ENCODE data around the gene NFYA. TPM values are rescaled to one million over a fixed set of nuclear protein-coding genes. Genes with fewer than 3 reads are reported as not detected.

Gene NFYA
- total and polyA plus RNA-seq, 2 of the 13 experiments (the other 11 are each of a cell fraction or from before 2014, with no cell fraction given): 16.0 to 22.9 TPM

DNA sequence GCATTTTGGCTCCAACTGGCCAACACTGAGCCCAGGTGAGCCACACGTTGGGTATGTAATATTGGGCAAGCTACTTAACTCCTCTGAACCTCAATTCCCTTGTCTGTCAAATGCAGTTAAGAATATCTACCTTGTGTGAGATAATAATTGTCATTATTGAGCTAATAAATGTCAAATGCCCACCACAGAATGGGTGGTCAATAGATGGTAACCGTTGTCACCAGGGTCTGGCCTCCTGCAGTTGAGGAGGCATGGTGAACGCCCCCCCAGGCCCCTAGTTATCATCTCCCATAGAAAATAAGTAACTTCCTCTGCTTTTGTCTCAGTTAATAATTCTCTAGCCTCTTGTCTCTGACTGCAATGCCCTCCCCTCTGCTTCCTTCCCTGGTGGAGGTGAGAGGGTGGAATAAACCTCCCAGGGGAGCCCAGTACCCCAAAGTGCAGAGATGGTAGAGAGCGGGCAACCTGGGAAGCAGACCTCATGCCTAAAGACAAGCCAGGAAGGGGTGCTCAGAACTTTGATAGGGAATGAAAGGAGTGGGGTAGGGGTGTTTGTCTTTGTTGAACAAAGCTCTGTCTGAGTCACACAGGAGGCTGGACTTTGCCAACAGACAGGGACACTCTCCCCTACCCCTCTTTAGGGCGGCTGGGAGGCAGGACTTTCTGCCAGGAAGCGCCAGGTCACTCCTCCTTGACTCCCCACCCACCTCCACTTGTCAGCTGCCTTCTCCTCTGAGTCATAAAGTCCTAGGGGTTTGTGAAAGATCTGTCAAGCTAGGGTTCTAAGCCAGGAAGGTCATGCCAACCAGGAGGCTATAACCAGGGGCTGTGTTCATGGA is 32.5 kb upstream of the NFYA start (continued):
- no peak for TF ChIP-seq ZNF260 (CRISPR knock-in tag; IDR thresholded peaks at IDR 0.05; ENCODE audit: borderline replicate concordance, low read depth)
- no peak for TF ChIP-seq ZNF550 (CRISPR knock-in tag; IDR thresholded peaks at IDR 0.05; ENCODE audit: borderline replicate concordance)
- TF ChIP-seq XRCC5 (optimal IDR thresholded peaks at IDR 0.05; ENCODE audit: low read length): peak; percentile 54
- TF ChIP-seq, protein P1, sequence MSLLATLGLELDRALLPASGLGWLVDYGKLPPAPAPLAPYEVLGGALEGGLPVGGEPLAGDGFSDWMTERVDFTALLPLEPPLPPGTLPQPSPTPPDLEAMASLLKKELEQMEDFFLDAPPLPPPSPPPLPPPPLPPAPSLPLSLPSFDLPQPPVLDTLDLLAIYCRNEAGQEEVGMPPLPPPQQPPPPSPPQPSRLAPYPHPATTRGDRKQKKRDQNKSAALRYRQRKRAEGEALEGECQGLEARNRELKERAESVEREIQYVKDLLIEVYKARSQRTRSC (CRISPR knock-in tag; IDR thresholded peaks at IDR 0.05; ENCODE audit: low read depth): no peak
- TF ChIP-seq NBN (conservative IDR thresholded peaks at IDR 0.05): no peak
- TF ChIP-seq, protein P2, sequence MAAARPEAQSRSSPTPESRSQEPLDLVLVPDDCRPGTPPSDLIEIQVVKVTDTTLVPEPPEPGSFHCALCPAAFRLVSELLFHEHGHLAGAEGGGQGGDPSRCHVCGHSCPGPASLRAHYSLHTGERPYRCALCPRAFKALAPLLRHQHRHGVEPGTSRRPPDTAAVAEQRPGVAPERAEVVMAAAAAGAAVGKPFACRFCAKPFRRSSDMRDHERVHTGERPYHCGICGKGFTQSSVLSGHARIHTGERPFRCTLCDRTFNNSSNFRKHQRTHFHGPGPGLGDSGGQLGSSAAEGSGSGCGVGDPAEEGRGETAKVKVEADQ (CRISPR knock-in tag; IDR thresholded peaks at IDR 0.05; ENCODE audit: borderline replicate concordance): peak; percentile 85; the same call in 1 of the 2 replicates
- no peak for TF ChIP-seq ZNF879 (CRISPR knock-in tag; IDR thresholded peaks at IDR 0.05)
- no peak for TF ChIP-seq NR2F1 (CRISPR knock-in tag; IDR thresholded peaks at IDR 0.05)
- no peak for TF ChIP-seq CAMTA2 (CRISPR knock-in tag; IDR thresholded peaks at IDR 0.05; ENCODE audit: borderline replicate concordance)
- TF ChIP-seq, protein P3, sequence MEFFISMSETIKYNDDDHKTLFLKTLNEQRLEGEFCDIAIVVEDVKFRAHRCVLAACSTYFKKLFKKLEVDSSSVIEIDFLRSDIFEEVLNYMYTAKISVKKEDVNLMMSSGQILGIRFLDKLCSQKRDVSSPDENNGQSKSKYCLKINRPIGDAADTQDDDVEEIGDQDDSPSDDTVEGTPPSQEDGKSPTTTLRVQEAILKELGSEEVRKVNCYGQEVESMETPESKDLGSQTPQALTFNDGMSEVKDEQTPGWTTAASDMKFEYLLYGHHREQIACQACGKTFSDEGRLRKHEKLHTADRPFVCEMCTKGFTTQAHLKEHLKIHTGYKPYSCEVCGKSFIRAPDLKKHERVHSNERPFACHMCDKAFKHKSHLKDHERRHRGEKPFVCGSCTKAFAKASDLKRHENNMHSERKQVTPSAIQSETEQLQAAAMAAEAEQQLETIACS (CRISPR knock-in tag; IDR thresholded peaks at IDR 0.05): no peak
- peak; percentile 66; the same call in 1 of the 2 replicates for TF ChIP-seq FOXC1 (CRISPR knock-in tag; IDR thresholded peaks at IDR 0.05; ENCODE audit: borderline replicate concordance)
- TF ChIP-seq HDAC6 (IDR thresholded peaks at IDR 0.05; ENCODE audit: low read depth, low read length): no peak
- TF ChIP-seq ZNF614 (CRISPR knock-in tag; IDR thresholded peaks at IDR 0.05; ENCODE audit: borderline replicate concordance): no peak
- TF ChIP-seq, protein P4, sequence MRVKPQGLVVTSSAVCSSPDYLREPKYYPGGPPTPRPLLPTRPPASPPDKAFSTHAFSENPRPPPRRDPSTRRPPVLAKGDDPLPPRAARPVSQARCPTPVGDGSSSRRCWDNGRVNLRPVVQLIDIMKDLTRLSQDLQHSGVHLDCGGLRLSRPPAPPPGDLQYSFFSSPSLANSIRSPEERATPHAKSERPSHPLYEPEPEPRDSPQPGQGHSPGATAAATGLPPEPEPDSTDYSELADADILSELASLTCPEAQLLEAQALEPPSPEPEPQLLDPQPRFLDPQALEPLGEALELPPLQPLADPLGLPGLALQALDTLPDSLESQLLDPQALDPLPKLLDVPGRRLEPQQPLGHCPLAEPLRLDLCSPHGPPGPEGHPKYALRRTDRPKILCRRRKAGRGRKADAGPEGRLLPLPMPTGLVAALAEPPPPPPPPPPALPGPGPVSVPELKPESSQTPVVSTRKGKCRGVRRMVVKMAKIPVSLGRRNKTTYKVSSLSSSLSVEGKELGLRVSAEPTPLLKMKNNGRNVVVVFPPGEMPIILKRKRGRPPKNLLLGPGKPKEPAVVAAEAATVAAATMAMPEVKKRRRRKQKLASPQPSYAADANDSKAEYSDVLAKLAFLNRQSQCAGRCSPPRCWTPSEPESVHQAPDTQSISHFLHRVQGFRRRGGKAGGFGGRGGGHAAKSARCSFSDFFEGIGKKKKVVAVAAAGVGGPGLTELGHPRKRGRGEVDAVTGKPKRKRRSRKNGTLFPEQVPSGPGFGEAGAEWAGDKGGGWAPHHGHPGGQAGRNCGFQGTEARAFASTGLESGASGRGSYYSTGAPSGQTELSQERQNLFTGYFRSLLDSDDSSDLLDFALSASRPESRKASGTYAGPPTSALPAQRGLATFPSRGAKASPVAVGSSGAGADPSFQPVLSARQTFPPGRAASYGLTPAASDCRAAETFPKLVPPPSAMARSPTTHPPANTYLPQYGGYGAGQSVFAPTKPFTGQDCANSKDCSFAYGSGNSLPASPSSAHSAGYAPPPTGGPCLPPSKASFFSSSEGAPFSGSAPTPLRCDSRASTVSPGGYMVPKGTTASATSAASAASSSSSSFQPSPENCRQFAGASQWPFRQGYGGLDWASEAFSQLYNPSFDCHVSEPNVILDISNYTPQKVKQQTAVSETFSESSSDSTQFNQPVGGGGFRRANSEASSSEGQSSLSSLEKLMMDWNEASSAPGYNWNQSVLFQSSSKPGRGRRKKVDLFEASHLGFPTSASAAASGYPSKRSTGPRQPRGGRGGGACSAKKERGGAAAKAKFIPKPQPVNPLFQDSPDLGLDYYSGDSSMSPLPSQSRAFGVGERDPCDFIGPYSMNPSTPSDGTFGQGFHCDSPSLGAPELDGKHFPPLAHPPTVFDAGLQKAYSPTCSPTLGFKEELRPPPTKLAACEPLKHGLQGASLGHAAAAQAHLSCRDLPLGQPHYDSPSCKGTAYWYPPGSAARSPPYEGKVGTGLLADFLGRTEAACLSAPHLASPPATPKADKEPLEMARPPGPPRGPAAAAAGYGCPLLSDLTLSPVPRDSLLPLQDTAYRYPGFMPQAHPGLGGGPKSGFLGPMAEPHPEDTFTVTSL (CRISPR knock-in tag; IDR thresholded peaks at IDR 0.05; ENCODE audit: borderline replicate concordance): peak; percentile 86; the same call in 1 of the 2 replicates
- no peak for TF ChIP-seq MTA3 (CRISPR knock-in tag; IDR thresholded peaks at IDR 0.05)
- no peak for TF ChIP-seq NFYC (CRISPR knock-in tag; IDR thresholded peaks at IDR 0.05)
- no peak for TF ChIP-seq JUNB (CRISPR knock-in tag; IDR thresholded peaks at IDR 0.05; ENCODE audit: borderline replicate concordance)
